ENCODE results near the gene CERS6. TPM values are rescaled to one million over a fixed set of nuclear protein-coding genes. Genes with fewer than 3 reads are reported as not detected.

Gene CERS6
- total RNA-seq, 1 donor from 2014 or later = 55.3 TPM

GRCh38 chr2:168448980-168449379 lies 7.1 kb upstream of the CERS6 start:
- H3K4me3 ChIP-seq (ENCODE audit: low read depth, low read length) = no peak overlapping the region
- DNase-seq (ENCODE audit: low read depth) = no peak
- H3K27me3 ChIP-seq (ENCODE audit: control insufficient read depth, insufficient read depth, low read length) = no peaks in the 10 kb centered on the region
- FAIRE-seq = no peak
- TF ChIP-seq, protein P1, sequence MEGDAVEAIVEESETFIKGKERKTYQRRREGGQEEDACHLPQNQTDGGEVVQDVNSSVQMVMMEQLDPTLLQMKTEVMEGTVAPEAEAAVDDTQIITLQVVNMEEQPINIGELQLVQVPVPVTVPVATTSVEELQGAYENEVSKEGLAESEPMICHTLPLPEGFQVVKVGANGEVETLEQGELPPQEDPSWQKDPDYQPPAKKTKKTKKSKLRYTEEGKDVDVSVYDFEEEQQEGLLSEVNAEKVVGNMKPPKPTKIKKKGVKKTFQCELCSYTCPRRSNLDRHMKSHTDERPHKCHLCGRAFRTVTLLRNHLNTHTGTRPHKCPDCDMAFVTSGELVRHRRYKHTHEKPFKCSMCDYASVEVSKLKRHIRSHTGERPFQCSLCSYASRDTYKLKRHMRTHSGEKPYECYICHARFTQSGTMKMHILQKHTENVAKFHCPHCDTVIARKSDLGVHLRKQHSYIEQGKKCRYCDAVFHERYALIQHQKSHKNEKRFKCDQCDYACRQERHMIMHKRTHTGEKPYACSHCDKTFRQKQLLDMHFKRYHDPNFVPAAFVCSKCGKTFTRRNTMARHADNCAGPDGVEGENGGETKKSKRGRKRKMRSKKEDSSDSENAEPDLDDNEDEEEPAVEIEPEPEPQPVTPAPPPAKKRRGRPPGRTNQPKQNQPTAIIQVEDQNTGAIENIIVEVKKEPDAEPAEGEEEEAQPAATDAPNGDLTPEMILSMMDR (IDR thresholded peaks at IDR 0.05; ENCODE audit: insufficient read depth, low read length, severe bottlenecking) = no peak
- no peaks in the 10 kb centered on the region for H3K36me3 ChIP-seq (ENCODE audit: control insufficient read depth, insufficient read depth, low read length)

DNA sequence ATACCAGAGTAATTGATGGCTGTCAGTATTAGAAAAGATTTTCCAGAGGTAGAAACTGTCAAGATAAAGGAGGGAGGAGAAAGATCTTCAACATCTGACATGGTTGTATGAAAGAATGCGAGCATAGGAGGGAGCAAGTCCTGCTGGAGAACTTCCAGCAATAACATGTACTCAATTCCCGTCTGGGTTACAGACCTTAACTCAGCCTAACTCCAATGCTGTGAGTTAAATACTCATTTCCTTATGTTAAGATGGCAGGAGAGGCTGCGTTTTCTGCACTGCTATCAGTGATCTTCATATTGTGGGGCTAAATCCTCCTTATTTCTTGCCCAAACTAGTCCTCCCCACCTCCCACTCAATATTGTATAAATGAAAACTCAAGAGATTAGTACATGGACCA lies 6.7 kb upstream of the CERS6 start:
- TF ChIP-seq, protein P1 (IDR thresholded peaks at IDR 0.05; ENCODE audit: insufficient read depth, low read length, severe bottlenecking) = no peak
- H3K36me3 ChIP-seq (ENCODE audit: control insufficient read depth, insufficient read depth, low read length) = no peaks in the 10 kb centered on the region
- no peak overlapping the region for H3K4me3 ChIP-seq (ENCODE audit: low read depth, low read length)
- DNase-seq (ENCODE audit: low read depth) = no peak
- H3K27me3 ChIP-seq (ENCODE audit: control insufficient read depth, insufficient read depth, low read length) = no peaks in the 10 kb centered on the region
- no peak for FAIRE-seq

GRCh38 chr2:168450171-168450570 lies 5.9 kb upstream of the CERS6 start:
- no peak for FAIRE-seq
- Histone ChIP-seq H3K4me3 (ENCODE audit: low read depth, low read length) (no peak overlapping the region), H3K27me3 (ENCODE audit: control insufficient read depth, insufficient read depth, low read length) (no peaks in the 10 kb centered on the region), H3K36me3 (ENCODE audit: control insufficient read depth, insufficient read depth, low read length) (no peaks in the 10 kb centered on the region)
- DNase-seq (ENCODE audit: low read depth) = no peak
- TF ChIP-seq, protein P1 (IDR thresholded peaks at IDR 0.05; ENCODE audit: insufficient read depth, low read length, severe bottlenecking) = no peak

- H3K36me3 ChIP-seq (ENCODE audit: control insufficient read depth, insufficient read depth, low read length) = no peaks in the 10 kb centered on the region
- FAIRE-seq (no peak), DNase-seq (ENCODE audit: low read depth) (no peak)
- no peaks in the 10 kb centered on the region for H3K27me3 ChIP-seq (ENCODE audit: control insufficient read depth, insufficient read depth, low read length)
- TF ChIP-seq, protein P1 (IDR thresholded peaks at IDR 0.05; ENCODE audit: insufficient read depth, low read length, severe bottlenecking) = no peak
- H3K4me3 ChIP-seq (ENCODE audit: low read depth, low read length) = no peak overlapping the region
Observed at GRCh38 chr2:168450732-168451131, 5.3 kb upstream of the CERS6 start.

GRCh38 chr2:168452781-168453180 lies 3.3 kb upstream of the CERS6 start:
- FAIRE-seq = no peak
- TF ChIP-seq, protein P1 (IDR thresholded peaks at IDR 0.05; ENCODE audit: insufficient read depth, low read length, severe bottlenecking) = no peak

DNA sequence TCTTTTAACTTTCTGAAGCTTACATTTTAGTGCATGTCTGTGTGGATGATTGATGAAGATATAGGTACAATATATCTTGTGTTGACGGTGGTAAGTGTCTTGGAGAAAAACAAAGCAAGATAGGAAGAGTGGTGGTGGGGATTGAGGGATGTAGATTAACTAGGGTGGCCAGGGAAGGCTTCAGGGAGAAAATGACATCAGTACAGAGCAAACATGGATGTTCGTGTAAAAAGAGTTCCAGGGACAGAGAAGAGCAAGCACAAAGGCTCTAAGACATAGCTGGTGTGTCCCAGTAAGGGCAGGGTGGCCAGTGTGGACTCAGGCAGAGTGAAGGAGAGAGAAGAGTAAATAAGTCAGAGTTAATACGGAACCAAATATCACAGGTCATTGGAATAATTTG lies 2.7 kb upstream of the CERS6 start:
- Histone ChIP-seq H3K36me3 (ENCODE audit: control insufficient read depth, insufficient read depth, low read length) (no peaks in the 10 kb centered on the region), H3K4me3 (ENCODE audit: low read depth, low read length) (no peak overlapping the region), H3K27me3 (ENCODE audit: control insufficient read depth, insufficient read depth, low read length) (no peaks in the 10 kb centered on the region)
- DNase-seq (ENCODE audit: low read depth) = no peak
- no peak for FAIRE-seq
- TF ChIP-seq, protein P1 (IDR thresholded peaks at IDR 0.05; ENCODE audit: insufficient read depth, low read length, severe bottlenecking) = no peak

More at GRCh38 chr2:168452781-168453180, 3.3 kb upstream of the CERS6 start:
- H3K4me3 ChIP-seq (ENCODE audit: low read depth, low read length) = no peak overlapping the region
- H3K36me3 ChIP-seq (ENCODE audit: control insufficient read depth, insufficient read depth, low read length) = no peaks in the 10 kb centered on the region
- DNase-seq (ENCODE audit: low read depth) = peak; percentile 59
- no peaks in the 10 kb centered on the region for H3K27me3 ChIP-seq (ENCODE audit: control insufficient read depth, insufficient read depth, low read length)

Measured in bronchial epithelial cell (primary cell).